ENCODE measurements around the gene MRPL30. TPM values are rescaled to one million over a fixed set of nuclear protein-coding genes. Genes with fewer than 3 reads are reported as not detected.

MRPL30 gene
- polyA plus RNA-seq, 1 of the 3 experiments (the other 2 are of a cell fraction): 14.9 TPM

DNA sequence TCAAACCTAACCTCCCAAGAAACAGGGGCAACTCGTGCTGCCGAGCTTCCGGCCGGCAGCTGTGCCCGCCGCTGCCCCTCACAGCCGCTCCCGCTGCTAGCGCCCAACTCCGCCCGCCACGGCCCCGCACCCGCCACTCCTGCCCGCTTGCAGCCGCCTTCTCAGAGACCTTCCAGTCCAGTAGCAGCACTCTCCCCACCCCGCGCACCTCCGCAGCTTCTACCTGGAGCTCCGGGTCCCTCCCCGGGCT, 40.2 kb upstream of the MRPL30 start:
- Histone ChIP-seq H3K4me1 (ENCODE audit: control insufficient read depth in 1 of 2, insufficient read depth in 2 of 2, low read depth in 1 of 2, low read length in 1 of 2) (peaks cover 0 to 3% of the 10 kb centered on the region in 2 experiments; a peak in 2 of 4 replicates), H3K27me3 (ENCODE audit: insufficient read depth) (no peaks in the 10 kb centered on the region), H3K27ac (ENCODE audit: low read depth in 2 of 2, low read length in 1 of 2) (peak overlapping the region in 1 of 2 experiments; percentile 67; a peak in 2 of 4 replicates), H4K20me1 (ENCODE audit: insufficient read depth) (no peaks in the 10 kb centered on the region), H3K4me3 (ENCODE audit: low read depth in 2 of 2, low read length in 1 of 2) (peak overlapping the region; percentile 80 to 81), H2AFZ (ENCODE audit: low read depth) (peak overlapping the region; percentile 97), H3K9me2 (no peaks in the 10 kb centered on the region), H3K9me3 (no peaks in the 10 kb centered on the region), H3K4me2 (peak overlapping the region; percentile 93), H3K79me2 (ENCODE audit: insufficient read depth) (no peaks in the 10 kb centered on the region), H3F3A (replicated peaks; ENCODE audit: insufficient read depth) (peaks cover 9% of the 10 kb centered on the region), H3K36me3 (replicated peaks in 1 of 2; ENCODE audit: control insufficient read depth in 1 of 2, insufficient read depth in 2 of 2, low read length in 1 of 2) (no peaks in the 10 kb centered on the region), H3K9ac (peak overlapping the region; percentile 42; the same call in 1 of the 2 replicates)
- DNase-seq: no peak
- ChIA-PET POLR2A (interaction anchor here (0.7 to 1.8 kb wide), 4 partner anchors 14 to 196 kb away, joined by 3 to 20 read pairs (median 8); partner anchors contain the start of genes EIF5B, LIPT1, MITD1 and MRPL30), CTCF (interaction anchor here (0.6 to 1.7 kb wide), 3 partner anchors 15 to 649 kb away, joined by 3 to 6 read pairs (median 4); partner anchors contain the start of genes LIPT1 and TSGA10)
- no peak for TF ChIP-seq TEAD4 (IDR thresholded peaks at IDR 0.05; ENCODE audit: borderline replicate concordance, insufficient read depth)
- peak; percentile 27; the same call in 1 of the 2 replicates for TF ChIP-seq MXI1 (IDR thresholded peaks at IDR 0.05; ENCODE audit: low read depth, low read length)
- peak; percentile 71; the same call in 1 of the 2 replicates for TF ChIP-seq MAX (IDR thresholded peaks at IDR 0.05; ENCODE audit: low read depth)
- TF ChIP-seq RFX5 (IDR thresholded peaks at IDR 0.05; ENCODE audit: low read length): 0 out of 2 replicates have a peak, but pooled peaks have one; percentile 10
- TF ChIP-seq ELF1 (IDR thresholded peaks at IDR 0.05): 0 out of 2 replicates have a peak, but pooled peaks have one; percentile 6
- WGBS (ENCODE audit: low lambda C conversion rate): 8% methylated on average over 2 of the region's 21 CpGs

- H3K4me1 ChIP-seq (ENCODE audit: control insufficient read depth in 1 of 2, insufficient read depth in 2 of 2, low read depth in 1 of 2, low read length in 1 of 2): peaks cover 0 to 3% of the 10 kb centered on the region in 2 experiments; a peak in 2 of 4 replicates
- no peaks in the 10 kb centered on the region for H3K9me2 ChIP-seq
- no peaks in the 10 kb centered on the region for H3K36me3 ChIP-seq (replicated peaks in 1 of 2; ENCODE audit: control insufficient read depth in 1 of 2, insufficient read depth in 2 of 2, low read length in 1 of 2)
- H3K4me2 ChIP-seq: peak within 1 kb of the TSS; percentile 93
- WGBS (ENCODE audit: low lambda C conversion rate): under 1% methylated on average over 33 of the region's 84 CpGs
- no peaks in the 10 kb centered on the region for H3K27me3 ChIP-seq (ENCODE audit: insufficient read depth)
- H3K27ac ChIP-seq (ENCODE audit: low read depth in 2 of 2, low read length in 1 of 2): peak within 1 kb of the TSS in 1 of 2 experiments; percentile 81; a peak in 2 of 4 replicates
- TF ChIP-seq RCOR1 (IDR thresholded peaks at IDR 0.05; ENCODE audit: low read length): no peak
- peak; percentile 7; the same call in 1 of the 2 replicates for TF ChIP-seq MAX (IDR thresholded peaks at IDR 0.05; ENCODE audit: low read depth)
- 0 out of 2 replicates have a peak, but pooled peaks have one; percentile 3 for TF ChIP-seq ELF1 (IDR thresholded peaks at IDR 0.05)
- peak; percentile 73 for TF ChIP-seq NRF1 (IDR thresholded peaks at IDR 0.05; ENCODE audit: low read depth, low read length)
- peak; percentile 80 for TF ChIP-seq MXI1 (IDR thresholded peaks at IDR 0.05; ENCODE audit: low read depth, low read length)
- peak; percentile 84 for TF ChIP-seq POLR2AphosphoS5 (IDR thresholded peaks at IDR 0.05; ENCODE audit: low read depth, low read length)
- no peak for TF ChIP-seq TEAD4 (IDR thresholded peaks at IDR 0.05; ENCODE audit: borderline replicate concordance, insufficient read depth)
- no peak for TF ChIP-seq GATA2 (CRISPR knock-in tag; IDR thresholded peaks at IDR 0.05)
- TF ChIP-seq TAF1 (IDR thresholded peaks at IDR 0.05; ENCODE audit: borderline replicate concordance, low read depth, low read length): peak; percentile 53; the same call in 1 of the 2 replicates
- TF ChIP-seq EZH2phosphoT487 (IDR thresholded peaks at IDR 0.05; ENCODE audit: borderline replicate concordance, low read depth): no peak
- peak; percentile 18; the same call in 1 of the 2 replicates for TF ChIP-seq SMC3 (IDR thresholded peaks at IDR 0.05; ENCODE audit: low read depth, low read length)
- TF ChIP-seq SIN3A (IDR thresholded peaks at IDR 0.05; ENCODE audit: borderline replicate concordance, low read depth, low read length): no peak
- TF ChIP-seq CHD2 (IDR thresholded peaks at IDR 0.05; ENCODE audit: low read length, partially characterized antibody): peak; percentile 53
- no peak for TF ChIP-seq NFIC (IDR thresholded peaks at IDR 0.05; ENCODE audit: borderline replicate concordance)
- no peaks in the 10 kb centered on the region for H3K9me3 ChIP-seq
- POLR2A ChIA-PET: interaction anchor here (0.7 to 1.8 kb wide), 4 partner anchors 13 to 196 kb away, joined by 3 to 20 read pairs (median 8); partner anchors contain the start of genes EIF5B, LIPT1, MITD1 and MRPL30
- CTCF ChIA-PET: interaction anchor here (0.6 to 1.7 kb wide), 6 partner anchors 13 to 195 kb away, joined by 3 to 6 read pairs (median 3); partner anchors contain the start of genes EIF5B, LIPT1 and TSGA10
- peak within 1 kb of the TSS; percentile 42 for H3K9ac ChIP-seq
- H3K4me3 ChIP-seq (ENCODE audit: low read depth in 2 of 2, low read length in 1 of 2): peak within 1 kb of the TSS; percentile 80 to 81
- H3K79me2 ChIP-seq (ENCODE audit: insufficient read depth): no peaks in the 10 kb centered on the region
- H3F3A ChIP-seq (replicated peaks; ENCODE audit: insufficient read depth): peaks cover 9% of the 10 kb centered on the region
- DNase-seq: peak; percentile 97
- no peaks in the 10 kb centered on the region for H4K20me1 ChIP-seq (ENCODE audit: insufficient read depth)
- H2AFZ ChIP-seq (ENCODE audit: low read depth): peak within 1 kb of the TSS; percentile 97
These were observed 39.6 kb upstream of the MRPL30 start, which contains the start of gene C2orf15 for GRCh38 chr2:99141110-99142108. Gene C2orf15 (plus strand): TSS chr2:99141707. CDS start chr2:99150559, 8,852 bp downstream.

All from SK-N-SH (cell line).